ENCODE measurements around the gene ZNF837. TPM values are rescaled to one million over a fixed set of nuclear protein-coding genes. Genes with fewer than 3 reads are reported as not detected.
"Not testable (repeated sequence)": the region's sequence is repeated elsewhere in the genome, so short reads cannot be mapped to it uniquely, and the experiment has no call there.

The ZNF837 gene
- total RNA-seq, 4 donors from 2014 or later = 1.5 to 3.7 (median 2.1) TPM

GRCh38 chr19:58382997-58383603 is 2.3 kb upstream of the ZNF837 start:
- Histone ChIP-seq H3K27me3 (peaks cover 0 to 5% (median 0%) of the 10 kb centered on the region in 4 donors), H3K36me3 (peaks cover 0 to 2% (median under 1%) of the 10 kb centered on the region in 4 donors), H3K4me1 (peaks cover 39 to 59% (median 44%) of the 10 kb centered on the region in 4 donors), H3K27ac (replicated peaks in 1 of 4) (no peak overlapping the region), H3K4me3 (no peak overlapping the region), H3K9me3 (no peaks in the 10 kb centered on the region)
- no peak for DNase-seq (ENCODE audit: extremely low spot score)
- TF ChIP-seq POLR2A (IDR thresholded peaks at IDR 0.05; ENCODE audit: low read depth) (no peak), POLR2AphosphoS5 (IDR thresholded peaks at IDR 0.05) (no peak), CTCF (IDR thresholded peaks at IDR 0.05) (no peak), EP300 (IDR thresholded peaks at IDR 0.05) (no peak)
- 94% methylated on average over 3 of the region's 6 CpGs for WGBS
- intact Hi-C loops (cut with DNase I) = no loop called here

GRCh38 chr19:58381460-58382212 is 806 bp upstream of the ZNF837 start:
- Histone ChIP-seq H3K9me3 (no peaks in the 10 kb centered on the region), H3K4me1 (peaks cover 32 to 53% (median 37%) of the 10 kb centered on the region in 4 donors), H3K36me3 (no peaks in the 10 kb centered on the region), H3K27me3 (peaks cover 0 to 5% (median 0%) of the 10 kb centered on the region in 4 donors), H3K4me3 (peak overlapping the region; percentile 75 to 99 (median 90)), H3K27ac (replicated peaks in 1 of 4) (peak overlapping the region; percentile 91 to 96 (median 94))
- intact Hi-C loops (cut with DNase I) = no loop called here
- DNase-seq (ENCODE audit: extremely low spot score) = no peak
- no peak for TF ChIP-seq POLR2A (IDR thresholded peaks at IDR 0.05; ENCODE audit: low read depth)
- TF ChIP-seq EP300 (IDR thresholded peaks at IDR 0.05) = no peak
- no peak for TF ChIP-seq POLR2AphosphoS5 (IDR thresholded peaks at IDR 0.05)
- no peak for TF ChIP-seq CTCF (IDR thresholded peaks at IDR 0.05)
- 34% methylated on average over 26 of the region's 26 CpGs for WGBS

GRCh38 chr19:58380037-58380661 is 681 bp downstream of the ZNF837 start:
- Histone ChIP-seq H3K27ac (replicated peaks in 1 of 4) (peak overlapping the region; percentile 91 to 96 (median 94)), H3K4me3 (peak overlapping the region; percentile 75 to 99 (median 90)), H3K27me3 (peaks cover 0 to 5% (median 0%) of the 10 kb centered on the region in 4 donors), H3K36me3 (no peaks in the 10 kb centered on the region), H3K9me3 (no peaks in the 10 kb centered on the region), H3K4me1 (peaks cover 21 to 40% (median 25%) of the 10 kb centered on the region in 4 donors)
- intact Hi-C loops (cut with DNase I) = no loop called here
- DNase-seq (ENCODE audit: extremely low spot score) = no peak
- TF ChIP-seq POLR2AphosphoS5 (IDR thresholded peaks at IDR 0.05) (no peak), POLR2A (IDR thresholded peaks at IDR 0.05; ENCODE audit: low read depth) (no peak), CTCF (IDR thresholded peaks at IDR 0.05) (no peak), EP300 (IDR thresholded peaks at IDR 0.05) (no peak)
- 4% methylated on average over 22 of the region's 24 CpGs for WGBS

- Histone ChIP-seq H3K36me3 (no peaks in the 10 kb centered on the region), H3K4me3 (no peak overlapping the region), H3K9me3 (no peaks in the 10 kb centered on the region), H3K27ac (replicated peaks in 1 of 4) (no peak overlapping the region), H3K4me1 (peaks cover 21 to 34% (median 23%) of the 10 kb centered on the region in 4 donors), H3K27me3 (peaks cover 0 to 5% (median 0%) of the 10 kb centered on the region in 4 donors)
- intact Hi-C loops (cut with DNase I) = no loop called here
- no peak for TF ChIP-seq CTCF (IDR thresholded peaks at IDR 0.05)
- no peak for TF ChIP-seq POLR2AphosphoS5 (IDR thresholded peaks at IDR 0.05)
- TF ChIP-seq EP300 (IDR thresholded peaks at IDR 0.05) = no peak
- no peak for TF ChIP-seq POLR2A (IDR thresholded peaks at IDR 0.05; ENCODE audit: low read depth)
- WGBS = 93% methylated on average over 4 of the region's 6 CpGs
- no peak for DNase-seq (ENCODE audit: extremely low spot score)
Observed at GRCh38 chr19:58379246-58379645, 1.6 kb downstream of the ZNF837 start.

- H3K27ac ChIP-seq (replicated peaks in 1 of 4); H3K27me3 ChIP-seq; H3K9me3 ChIP-seq; H3K4me3 ChIP-seq; intact Hi-C loops (cut with DNase I); H3K36me3 ChIP-seq; DNase-seq (ENCODE audit: extremely low spot score): not testable (repeated sequence)
- 86% methylated on average over 7 of the region's 7 CpGs for WGBS
- peaks cover 16 to 22% (median 18%) of the 10 kb centered on the region in 4 donors for H3K4me1 ChIP-seq
Observed at GRCh38 chr19:58376724-58377123, 4.1 kb downstream of the ZNF837 start.

Measured in esophagus muscularis mucosa (tissue), 4 donors.